ENCODE data around the gene MBIP. TPM values are rescaled to one million over a fixed set of nuclear protein-coding genes. Genes with fewer than 3 reads are reported as not detected.

Gene MBIP
- total and polyA plus RNA-seq, 2 experiments from 2014 or later: 24.4 to 49.7 TPM

DNA sequence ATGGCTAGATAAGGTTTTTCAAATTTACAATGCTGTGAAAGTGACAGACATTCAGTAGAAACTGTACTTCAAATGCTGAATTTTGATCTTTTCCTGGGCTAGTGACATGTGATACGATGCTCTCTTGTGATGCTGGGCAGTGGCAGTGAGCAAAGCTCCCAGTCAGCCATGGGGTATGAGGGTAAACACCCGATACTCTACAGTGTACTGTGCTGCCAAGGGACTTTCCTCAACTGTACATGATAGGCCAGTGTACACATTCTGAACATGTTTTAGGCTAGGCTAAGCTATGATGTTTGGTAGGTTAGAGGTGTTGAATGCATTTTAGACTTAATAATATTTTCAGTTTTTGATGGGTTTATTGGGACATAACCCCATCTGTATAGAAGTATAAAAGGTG is 17.6 kb downstream of the MBIP start:
- H4K20me1 ChIP-seq (replicated peaks; ENCODE audit: insufficient read depth): no peaks in the 10 kb centered on the region
- no peaks in the 10 kb centered on the region for H3K79me2 ChIP-seq (replicated peaks; ENCODE audit: insufficient read depth)
- TF ChIP-seq EZH2 (IDR thresholded peaks at IDR 0.05; ENCODE audit: low read depth, unreplicated experiment) (no peak), CREB1 (CRISPR knock-in tag; IDR thresholded peaks at IDR 0.05; ENCODE audit: low read depth) (no peak), POLR2AphosphoS5 (IDR thresholded peaks at IDR 0.05; ENCODE audit: low read depth) (no peak), ZNF114 (CRISPR knock-in tag; IDR thresholded peaks at IDR 0.05) (no peak), STAT1 (IDR thresholded peaks at IDR 0.05; ENCODE audit: unreplicated experiment) (no peak), NANOG (IDR thresholded peaks at IDR 0.05; ENCODE audit: borderline replicate concordance) (no peak), ZNF331 (CRISPR knock-in tag; IDR thresholded peaks at IDR 0.05; ENCODE audit: low read depth) (no peak), JUNB (IDR thresholded peaks at IDR 0.05; ENCODE audit: unreplicated experiment) (no peak), EZH2phosphoT487 (IDR thresholded peaks at IDR 0.05; ENCODE audit: unreplicated experiment) (no peak)
- TF ChIP-seq, protein P1, sequence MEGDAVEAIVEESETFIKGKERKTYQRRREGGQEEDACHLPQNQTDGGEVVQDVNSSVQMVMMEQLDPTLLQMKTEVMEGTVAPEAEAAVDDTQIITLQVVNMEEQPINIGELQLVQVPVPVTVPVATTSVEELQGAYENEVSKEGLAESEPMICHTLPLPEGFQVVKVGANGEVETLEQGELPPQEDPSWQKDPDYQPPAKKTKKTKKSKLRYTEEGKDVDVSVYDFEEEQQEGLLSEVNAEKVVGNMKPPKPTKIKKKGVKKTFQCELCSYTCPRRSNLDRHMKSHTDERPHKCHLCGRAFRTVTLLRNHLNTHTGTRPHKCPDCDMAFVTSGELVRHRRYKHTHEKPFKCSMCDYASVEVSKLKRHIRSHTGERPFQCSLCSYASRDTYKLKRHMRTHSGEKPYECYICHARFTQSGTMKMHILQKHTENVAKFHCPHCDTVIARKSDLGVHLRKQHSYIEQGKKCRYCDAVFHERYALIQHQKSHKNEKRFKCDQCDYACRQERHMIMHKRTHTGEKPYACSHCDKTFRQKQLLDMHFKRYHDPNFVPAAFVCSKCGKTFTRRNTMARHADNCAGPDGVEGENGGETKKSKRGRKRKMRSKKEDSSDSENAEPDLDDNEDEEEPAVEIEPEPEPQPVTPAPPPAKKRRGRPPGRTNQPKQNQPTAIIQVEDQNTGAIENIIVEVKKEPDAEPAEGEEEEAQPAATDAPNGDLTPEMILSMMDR (conservative IDR thresholded peaks at IDR 0.05; ENCODE audit: low read depth in 2 of 2): no peak
- TF ChIP-seq, protein P2, sequence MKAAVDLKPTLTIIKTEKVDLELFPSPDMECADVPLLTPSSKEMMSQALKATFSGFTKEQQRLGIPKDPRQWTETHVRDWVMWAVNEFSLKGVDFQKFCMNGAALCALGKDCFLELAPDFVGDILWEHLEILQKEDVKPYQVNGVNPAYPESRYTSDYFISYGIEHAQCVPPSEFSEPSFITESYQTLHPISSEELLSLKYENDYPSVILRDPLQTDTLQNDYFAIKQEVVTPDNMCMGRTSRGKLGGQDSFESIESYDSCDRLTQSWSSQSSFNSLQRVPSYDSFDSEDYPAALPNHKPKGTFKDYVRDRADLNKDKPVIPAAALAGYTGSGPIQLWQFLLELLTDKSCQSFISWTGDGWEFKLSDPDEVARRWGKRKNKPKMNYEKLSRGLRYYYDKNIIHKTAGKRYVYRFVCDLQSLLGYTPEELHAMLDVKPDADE (IDR thresholded peaks at IDR 0.05): no peak
- TF ChIP-seq, protein P3, sequence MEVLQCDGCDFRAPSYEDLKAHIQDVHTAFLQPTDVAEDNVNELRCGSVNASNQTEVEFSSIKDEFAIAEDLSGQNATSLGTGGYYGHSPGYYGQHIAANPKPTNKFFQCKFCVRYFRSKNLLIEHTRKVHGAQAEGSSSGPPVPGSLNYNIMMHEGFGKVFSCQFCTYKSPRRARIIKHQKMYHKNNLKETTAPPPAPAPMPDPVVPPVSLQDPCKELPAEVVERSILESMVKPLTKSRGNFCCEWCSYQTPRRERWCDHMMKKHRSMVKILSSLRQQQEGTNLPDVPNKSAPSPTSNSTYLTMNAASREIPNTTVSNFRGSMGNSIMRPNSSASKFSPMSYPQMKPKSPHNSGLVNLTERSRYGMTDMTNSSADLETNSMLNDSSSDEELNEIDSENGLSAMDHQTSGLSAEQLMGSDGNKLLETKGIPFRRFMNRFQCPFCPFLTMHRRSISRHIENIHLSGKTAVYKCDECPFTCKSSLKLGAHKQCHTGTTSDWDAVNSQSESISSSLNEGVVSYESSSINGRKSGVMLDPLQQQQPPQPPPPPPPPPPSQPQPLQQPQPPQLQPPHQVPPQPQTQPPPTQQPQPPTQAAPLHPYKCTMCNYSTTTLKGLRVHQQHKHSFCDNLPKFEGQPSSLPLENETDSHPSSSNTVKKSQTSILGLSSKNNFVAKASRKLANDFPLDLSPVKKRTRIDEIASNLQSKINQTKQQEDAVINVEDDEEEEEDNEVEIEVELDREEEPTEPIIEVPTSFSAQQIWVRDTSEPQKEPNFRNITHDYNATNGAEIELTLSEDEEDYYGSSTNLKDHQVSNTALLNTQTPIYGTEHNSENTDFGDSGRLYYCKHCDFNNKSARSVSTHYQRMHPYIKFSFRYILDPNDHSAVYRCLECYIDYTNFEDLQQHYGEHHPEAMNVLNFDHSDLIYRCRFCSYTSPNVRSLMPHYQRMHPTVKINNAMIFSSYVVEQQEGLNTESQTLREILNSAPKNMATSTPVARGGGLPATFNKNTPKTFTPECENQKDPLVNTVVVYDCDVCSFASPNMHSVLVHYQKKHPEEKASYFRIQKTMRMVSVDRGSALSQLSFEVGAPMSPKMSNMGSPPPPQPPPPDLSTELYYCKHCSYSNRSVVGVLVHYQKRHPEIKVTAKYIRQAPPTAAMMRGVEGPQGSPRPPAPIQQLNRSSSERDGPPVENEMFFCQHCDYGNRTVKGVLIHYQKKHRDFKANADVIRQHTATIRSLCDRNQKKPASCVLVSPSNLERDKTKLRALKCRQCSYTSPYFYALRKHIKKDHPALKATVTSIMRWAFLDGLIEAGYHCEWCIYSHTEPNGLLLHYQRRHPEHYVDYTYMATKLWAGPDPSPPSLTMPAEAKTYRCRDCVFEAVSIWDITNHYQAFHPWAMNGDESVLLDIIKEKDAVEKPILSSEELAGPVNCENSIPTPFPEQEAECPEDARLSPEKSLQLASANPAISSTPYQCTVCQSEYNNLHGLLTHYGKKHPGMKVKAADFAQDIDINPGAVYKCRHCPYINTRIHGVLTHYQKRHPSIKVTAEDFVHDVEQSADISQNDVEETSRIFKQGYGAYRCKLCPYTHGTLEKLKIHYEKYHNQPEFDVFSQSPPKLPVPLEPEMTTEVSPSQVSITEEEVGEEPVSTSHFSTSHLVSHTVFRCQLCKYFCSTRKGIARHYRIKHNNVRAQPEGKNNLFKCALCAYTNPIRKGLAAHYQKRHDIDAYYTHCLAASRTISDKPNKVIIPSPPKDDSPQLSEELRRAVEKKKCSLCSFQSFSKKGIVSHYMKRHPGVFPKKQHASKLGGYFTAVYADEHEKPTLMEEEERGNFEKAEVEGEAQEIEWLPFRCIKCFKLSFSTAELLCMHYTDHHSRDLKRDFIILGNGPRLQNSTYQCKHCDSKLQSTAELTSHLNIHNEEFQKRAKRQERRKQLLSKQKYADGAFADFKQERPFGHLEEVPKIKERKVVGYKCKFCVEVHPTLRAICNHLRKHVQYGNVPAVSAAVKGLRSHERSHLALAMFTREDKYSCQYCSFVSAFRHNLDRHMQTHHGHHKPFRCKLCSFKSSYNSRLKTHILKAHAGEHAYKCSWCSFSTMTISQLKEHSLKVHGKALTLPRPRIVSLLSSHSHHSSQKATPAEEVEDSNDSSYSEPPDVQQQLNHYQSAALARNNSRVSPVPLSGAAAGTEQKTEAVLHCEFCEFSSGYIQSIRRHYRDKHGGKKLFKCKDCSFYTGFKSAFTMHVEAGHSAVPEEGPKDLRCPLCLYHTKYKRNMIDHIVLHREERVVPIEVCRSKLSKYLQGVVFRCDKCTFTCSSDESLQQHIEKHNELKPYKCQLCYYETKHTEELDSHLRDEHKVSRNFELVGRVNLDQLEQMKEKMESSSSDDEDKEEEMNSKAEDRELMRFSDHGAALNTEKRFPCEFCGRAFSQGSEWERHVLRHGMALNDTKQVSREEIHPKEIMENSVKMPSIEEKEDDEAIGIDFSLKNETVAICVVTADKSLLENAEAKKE (CRISPR knock-in tag; IDR thresholded peaks at IDR 0.05): no peak
- TF ChIP-seq, protein P4, sequence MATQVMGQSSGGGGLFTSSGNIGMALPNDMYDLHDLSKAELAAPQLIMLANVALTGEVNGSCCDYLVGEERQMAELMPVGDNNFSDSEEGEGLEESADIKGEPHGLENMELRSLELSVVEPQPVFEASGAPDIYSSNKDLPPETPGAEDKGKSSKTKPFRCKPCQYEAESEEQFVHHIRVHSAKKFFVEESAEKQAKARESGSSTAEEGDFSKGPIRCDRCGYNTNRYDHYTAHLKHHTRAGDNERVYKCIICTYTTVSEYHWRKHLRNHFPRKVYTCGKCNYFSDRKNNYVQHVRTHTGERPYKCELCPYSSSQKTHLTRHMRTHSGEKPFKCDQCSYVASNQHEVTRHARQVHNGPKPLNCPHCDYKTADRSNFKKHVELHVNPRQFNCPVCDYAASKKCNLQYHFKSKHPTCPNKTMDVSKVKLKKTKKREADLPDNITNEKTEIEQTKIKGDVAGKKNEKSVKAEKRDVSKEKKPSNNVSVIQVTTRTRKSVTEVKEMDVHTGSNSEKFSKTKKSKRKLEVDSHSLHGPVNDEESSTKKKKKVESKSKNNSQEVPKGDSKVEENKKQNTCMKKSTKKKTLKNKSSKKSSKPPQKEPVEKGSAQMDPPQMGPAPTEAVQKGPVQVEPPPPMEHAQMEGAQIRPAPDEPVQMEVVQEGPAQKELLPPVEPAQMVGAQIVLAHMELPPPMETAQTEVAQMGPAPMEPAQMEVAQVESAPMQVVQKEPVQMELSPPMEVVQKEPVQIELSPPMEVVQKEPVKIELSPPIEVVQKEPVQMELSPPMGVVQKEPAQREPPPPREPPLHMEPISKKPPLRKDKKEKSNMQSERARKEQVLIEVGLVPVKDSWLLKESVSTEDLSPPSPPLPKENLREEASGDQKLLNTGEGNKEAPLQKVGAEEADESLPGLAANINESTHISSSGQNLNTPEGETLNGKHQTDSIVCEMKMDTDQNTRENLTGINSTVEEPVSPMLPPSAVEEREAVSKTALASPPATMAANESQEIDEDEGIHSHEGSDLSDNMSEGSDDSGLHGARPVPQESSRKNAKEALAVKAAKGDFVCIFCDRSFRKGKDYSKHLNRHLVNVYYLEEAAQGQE (IDR thresholded peaks at IDR 0.05; ENCODE audit: unreplicated experiment): no peak
- H3K27me3 ChIP-seq (ENCODE audit: insufficient read depth): no peaks in the 10 kb centered on the region
- H3K4me1 Mint-ChIP-seq: no peaks in the 10 kb centered on the region
- no peak for ATAC-seq
- H3K36me3 ChIP-seq (ENCODE audit: insufficient read depth): peaks cover 29% of the 10 kb centered on the region
- peaks cover 43% of the 10 kb centered on the region for H3K36me3 Mint-ChIP-seq (ENCODE audit: low read depth)
- DNase-seq (ENCODE audit: low spot score): no peak
- H3K27me3 Mint-ChIP-seq (ENCODE audit: insufficient read depth, low read depth, poor library complexity): peaks cover 1% of the 10 kb centered on the region
- no peak overlapping the region for H2AFZ ChIP-seq
- no peaks in the 10 kb centered on the region for H3K9me2 ChIP-seq (ENCODE audit: insufficient read depth)
- H3K4me1 ChIP-seq (ENCODE audit: insufficient read depth): no peaks in the 10 kb centered on the region
- H3K27ac ChIP-seq (ENCODE audit: low read depth): no peak overlapping the region
- H3K27ac Mint-ChIP-seq: no peak overlapping the region
- no peak overlapping the region for H3K4me2 ChIP-seq
- no peak overlapping the region for H3K4me3 ChIP-seq
- H3K9me3 Mint-ChIP-seq: no peaks in the 10 kb centered on the region
- H3K4me3 Mint-ChIP-seq: no peak overlapping the region
- no peaks in the 10 kb centered on the region for H3F3A ChIP-seq (replicated peaks; ENCODE audit: low read depth)
